ENCODE measurements around the gene IL22RA2. TPM values are rescaled to one million over a fixed set of nuclear protein-coding genes. Genes with fewer than 3 reads are reported as not detected.
"Not testable (repeated sequence)": the region's sequence is repeated elsewhere in the genome, so short reads cannot be mapped to it uniquely, and the experiment has no call there.

The IL22RA2 gene
- total RNA-seq, 2 donors from 2014 or later: not detected

DNA sequence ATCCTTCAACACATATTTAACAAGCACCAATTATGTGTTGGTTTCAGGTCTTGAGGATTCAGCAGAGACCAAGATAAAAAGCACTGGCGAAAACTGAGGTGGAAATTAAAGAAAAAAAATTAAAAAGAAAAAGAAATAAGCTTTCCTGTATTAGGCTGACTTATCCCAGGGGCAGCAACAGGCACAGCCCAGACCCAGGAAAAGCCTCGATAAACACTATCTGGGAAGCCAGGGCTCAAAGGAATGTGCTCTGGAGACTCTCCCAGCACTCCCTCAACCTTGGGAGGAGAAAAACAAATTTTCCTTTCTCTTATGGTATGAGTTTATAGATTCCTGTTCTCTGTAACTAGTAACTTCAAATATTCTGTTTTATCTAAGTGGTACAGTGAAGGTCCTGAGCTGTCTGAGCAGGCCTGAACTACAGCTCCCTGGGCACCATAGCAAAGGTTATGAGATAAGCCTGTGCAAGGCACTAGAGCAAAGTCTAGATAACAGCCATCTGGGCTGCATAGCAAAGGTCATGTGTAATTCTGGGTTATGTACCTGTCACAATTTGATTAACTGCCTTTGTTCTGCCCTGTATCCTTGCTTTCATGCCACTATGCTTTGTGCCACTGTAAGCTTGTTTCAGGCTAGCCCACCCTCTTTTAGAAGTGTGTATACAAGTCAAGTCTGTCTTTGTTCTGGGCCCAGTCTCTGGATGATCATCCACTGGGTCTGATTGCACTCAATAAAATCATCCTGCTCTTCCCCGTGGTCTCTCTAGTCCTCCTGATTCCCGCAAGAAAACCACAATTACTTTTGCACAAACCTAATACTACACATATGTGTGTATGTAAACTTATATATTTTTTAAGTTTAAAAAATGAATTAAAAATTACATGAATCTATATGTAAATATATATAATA is 54.0 kb downstream of the IL22RA2 start:
- Mint-ChIP-seq H3K27me3 (peaks cover 0 to 9% of the 10 kb centered on the region in 2 donors), H3K4me1 (ENCODE audit: low read depth in 2 of 2) (peaks cover 3 to 9% of the 10 kb centered on the region in 2 donors), H3K9me3 (no peaks in the 10 kb centered on the region), H3K36me3 (peaks cover 7% of the 10 kb centered on the region), H3K27ac (no peak overlapping the region), H3K4me3 (no peak overlapping the region)
- ATAC-seq: no peak
- no peak for DNase-seq (ENCODE audit: low spot score)

DNA sequence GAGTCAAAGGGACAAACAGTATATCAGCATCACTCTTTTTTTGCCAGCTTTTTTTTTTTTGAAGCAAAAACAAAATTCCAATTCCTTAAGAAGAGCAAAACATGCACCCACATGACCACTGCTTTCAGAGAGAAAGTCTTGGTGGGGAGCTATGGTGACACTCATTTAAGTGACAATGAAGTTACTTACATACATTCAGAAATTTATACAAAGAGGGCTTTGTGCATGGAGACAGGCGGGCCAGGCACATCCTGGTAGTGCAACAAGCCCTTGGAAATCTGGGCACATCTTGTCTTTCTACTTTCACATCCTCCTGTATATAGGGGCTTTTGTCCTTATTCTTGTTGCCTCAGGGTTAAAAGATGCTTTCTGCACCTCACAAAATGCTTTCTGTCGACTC is 55.9 kb downstream of the IL22RA2 start:
- ATAC-seq: no peak
- H3K9me3 Mint-ChIP-seq: no peaks in the 10 kb centered on the region
- no peak for DNase-seq (ENCODE audit: low spot score)
- peaks cover 7% of the 10 kb centered on the region for H3K36me3 Mint-ChIP-seq
- no peak overlapping the region for H3K4me3 Mint-ChIP-seq
- peaks cover 0 to 9% of the 10 kb centered on the region in 2 donors for H3K27me3 Mint-ChIP-seq
- peaks cover 3 to 9% of the 10 kb centered on the region in 2 donors for H3K4me1 Mint-ChIP-seq (ENCODE audit: low read depth in 2 of 2)
- no peak overlapping the region for H3K27ac Mint-ChIP-seq

DNA sequence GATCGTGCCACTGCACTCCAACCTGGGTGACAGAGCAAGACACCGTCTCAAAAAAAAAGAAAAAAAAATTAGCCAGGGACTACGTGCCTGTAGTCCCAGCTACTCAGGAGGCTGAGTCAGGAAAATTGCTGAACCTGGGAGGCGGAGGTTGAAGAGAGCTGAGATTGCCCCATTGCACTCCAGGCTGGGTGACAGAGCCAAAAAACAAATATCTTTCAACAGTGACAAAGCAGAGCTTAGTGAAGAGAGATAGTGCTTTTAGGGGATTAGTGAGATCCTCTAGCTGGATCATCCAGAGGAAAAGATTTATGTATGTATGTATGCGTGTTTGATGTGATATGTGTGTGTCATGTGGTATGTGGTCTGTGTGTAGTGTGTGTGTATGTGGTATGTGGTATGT is 56.6 kb downstream of the IL22RA2 start:
- Mint-ChIP-seq H3K27me3 (peaks cover 0 to 9% of the 10 kb centered on the region in 2 donors), H3K9me3 (no peaks in the 10 kb centered on the region), H3K27ac (no peak overlapping the region), H3K4me3 (no peak overlapping the region), H3K36me3 (peaks cover 7% of the 10 kb centered on the region), H3K4me1 (ENCODE audit: low read depth in 2 of 2) (peaks cover 3 to 7% of the 10 kb centered on the region in 2 donors)
- DNase-seq (ENCODE audit: low spot score) (no peak), ATAC-seq (no peak)

DNA sequence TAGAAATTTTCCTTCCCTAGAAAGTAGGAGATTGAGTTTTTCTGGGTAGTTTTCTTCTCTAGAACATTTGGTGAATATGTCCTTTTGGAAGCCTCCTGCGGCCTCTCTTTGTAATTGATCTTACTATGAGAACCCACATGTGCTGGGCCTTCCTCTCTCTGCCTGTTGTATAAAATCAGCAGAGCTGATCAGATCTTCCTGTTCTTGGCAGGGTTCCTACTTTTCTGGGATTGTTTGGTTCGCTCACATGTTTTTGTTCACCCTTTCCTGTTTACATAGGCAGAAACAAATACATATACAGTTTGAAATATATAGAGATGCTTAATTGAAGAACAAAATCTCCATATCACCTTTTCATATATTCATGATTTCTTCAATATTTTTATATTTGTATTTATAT is 57.8 kb downstream of the IL22RA2 start:
- H3K9me3 Mint-ChIP-seq: no peaks in the 10 kb centered on the region
- H3K4me3 Mint-ChIP-seq: no peak overlapping the region

DNA sequence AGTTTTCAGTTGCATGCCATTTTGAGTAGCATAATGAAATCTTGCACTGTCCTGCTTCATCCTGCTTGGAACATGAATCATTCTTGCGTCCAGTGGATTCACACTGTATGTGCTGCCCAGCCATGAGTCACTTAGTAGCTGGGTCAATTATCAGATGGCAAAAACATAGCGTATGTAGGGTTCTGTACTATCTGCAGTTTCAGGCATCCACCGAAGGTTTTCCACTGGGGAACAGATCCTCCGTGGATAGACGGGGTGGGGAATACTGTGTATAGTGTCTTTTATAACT is 61.4 kb downstream of the IL22RA2 start:
- no peak for DNase-seq (ENCODE audit: low spot score)
- Mint-ChIP-seq H3K9me3 (no peaks in the 10 kb centered on the region), H3K27ac (no peak overlapping the region), H3K27me3 (peaks cover 0 to 4% of the 10 kb centered on the region in 2 donors), H3K4me1 (ENCODE audit: low read depth in 2 of 2) (peaks cover 0 to 7% of the 10 kb centered on the region in 2 donors), H3K36me3 (peaks cover 3% of the 10 kb centered on the region), H3K4me3 (no peak overlapping the region)
- no peak for ATAC-seq

More for the DNA sequence above, 57.8 kb downstream of the IL22RA2 start:
- Mint-ChIP-seq H3K36me3 (peaks cover 7% of the 10 kb centered on the region), H3K4me1 (ENCODE audit: low read depth in 2 of 2) (no peaks in the 10 kb centered on the region), H3K27ac (no peak overlapping the region), H3K27me3 (peaks cover 0 to 9% of the 10 kb centered on the region in 2 donors)
- ATAC-seq (no peak), DNase-seq (ENCODE audit: low spot score) (no peak)

DNA sequence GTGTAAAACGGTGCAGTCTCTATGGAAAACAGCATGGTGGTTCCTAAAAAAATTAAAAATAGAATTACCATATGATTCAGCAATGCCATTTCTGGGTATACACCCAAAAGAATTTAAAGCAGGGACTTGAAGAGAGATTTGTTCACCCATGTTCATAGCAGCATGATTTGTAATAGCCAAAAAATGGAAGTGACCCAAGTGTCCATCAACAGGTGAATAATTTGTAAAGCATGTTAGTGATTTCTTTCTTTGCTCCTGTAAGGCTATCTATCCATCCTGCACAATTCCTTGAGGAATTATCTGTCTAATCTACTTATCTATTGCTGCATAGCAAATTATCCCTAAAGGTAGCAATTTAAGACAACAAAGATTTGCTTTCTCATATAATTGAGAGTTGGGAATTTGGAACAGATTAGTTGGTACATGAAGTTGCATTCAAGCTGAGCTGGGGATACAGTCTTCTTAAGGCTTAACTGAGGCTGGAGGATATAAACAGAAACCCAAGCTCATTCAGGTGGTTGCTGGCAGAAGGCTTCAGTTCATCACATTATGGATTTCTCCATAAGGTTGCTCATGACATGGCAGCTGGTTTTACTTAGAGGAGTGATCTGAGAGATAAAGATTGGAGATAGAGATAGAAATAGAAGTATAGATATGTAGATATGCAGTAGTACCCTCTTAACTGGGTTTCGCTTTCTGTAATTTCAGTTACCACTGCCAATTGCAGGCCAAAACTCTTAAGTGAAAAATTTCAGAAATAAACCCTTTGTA is 62.0 kb downstream of the IL22RA2 start:
- Mint-ChIP-seq H3K4me3 (no peak overlapping the region), H3K9me3 (no peaks in the 10 kb centered on the region), H3K27ac (no peak overlapping the region), H3K4me1 (ENCODE audit: low read depth in 2 of 2) (peaks cover 0 to 7% of the 10 kb centered on the region in 2 donors), H3K27me3 (no peaks in the 10 kb centered on the region), H3K36me3 (no peaks in the 10 kb centered on the region)
- no peak for DNase-seq (ENCODE audit: low spot score)
- ATAC-seq: no peak

DNA sequence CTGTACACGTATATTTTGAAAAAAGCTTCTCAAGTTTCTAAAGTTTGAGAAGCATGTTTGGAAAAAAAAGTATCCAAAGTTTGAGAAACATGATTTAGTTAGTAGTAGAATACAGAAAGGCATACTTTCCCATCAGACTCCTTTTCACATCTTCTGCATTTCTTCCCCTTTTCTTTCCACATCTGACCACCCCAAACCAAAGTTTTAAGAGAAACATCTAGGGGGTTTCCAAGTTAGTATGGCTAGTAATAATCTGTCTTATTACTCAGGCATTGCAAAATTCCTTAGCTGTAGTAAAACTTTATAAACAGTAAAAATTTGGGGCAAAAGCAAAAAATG is 65.7 kb downstream of the IL22RA2 start:
- Mint-ChIP-seq H3K4me1 (ENCODE audit: low read depth in 2 of 2) (peaks cover 22 to 27% of the 10 kb centered on the region in 2 donors), H3K4me3 (no peak overlapping the region), H3K9me3 (no peaks in the 10 kb centered on the region), H3K27ac (peak overlapping the region in 1 of 2 donors; percentile 46), H3K27me3 (no peaks in the 10 kb centered on the region), H3K36me3 (no peaks in the 10 kb centered on the region)
- no peak for DNase-seq (ENCODE audit: low spot score)
- ATAC-seq: no peak

DNA sequence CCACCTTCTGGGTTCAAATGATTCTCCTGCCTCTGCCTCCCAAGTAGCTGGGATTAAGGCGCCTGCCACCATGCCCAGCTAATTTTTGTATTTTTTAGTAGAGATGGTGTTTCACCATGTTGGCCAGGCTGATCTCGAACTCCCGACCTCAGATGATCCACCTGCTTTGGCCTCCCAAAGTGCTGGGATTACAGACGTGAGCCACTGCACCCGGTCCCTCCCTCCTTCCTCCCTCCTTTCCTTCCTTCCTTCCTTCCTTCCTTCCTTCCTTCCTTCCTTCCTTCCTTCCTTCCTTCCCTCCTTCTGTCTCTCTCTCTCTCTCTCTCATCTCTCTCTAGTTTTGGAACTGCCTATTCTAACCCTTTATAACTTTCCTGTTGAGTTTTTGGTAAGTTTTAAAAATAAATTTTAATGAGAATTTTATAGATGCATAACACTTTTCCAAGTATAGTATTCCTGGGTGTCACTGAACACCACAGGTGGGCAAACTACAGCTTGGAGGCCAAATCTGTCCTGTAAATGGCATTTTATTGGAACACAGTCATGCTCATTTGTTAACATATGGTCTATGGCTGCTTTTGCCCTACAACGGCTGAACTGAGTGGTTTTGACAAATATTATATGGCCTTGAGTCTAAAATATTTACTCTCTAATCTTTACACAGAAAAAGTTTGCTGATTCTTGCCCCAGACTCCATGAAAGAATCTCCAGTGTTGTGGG is 66.2 kb downstream of the IL22RA2 start:
- H3K27me3 Mint-ChIP-seq; H3K9me3 Mint-ChIP-seq; H3K4me3 Mint-ChIP-seq; DNase-seq (ENCODE audit: low spot score); H3K36me3 Mint-ChIP-seq; ATAC-seq: not testable (repeated sequence)
- peaks cover 28 to 32% of the 10 kb centered on the region in 2 donors for H3K4me1 Mint-ChIP-seq (ENCODE audit: low read depth in 2 of 2)
- peak overlapping the region in 1 of 2 donors; percentile 46 for H3K27ac Mint-ChIP-seq

DNA sequence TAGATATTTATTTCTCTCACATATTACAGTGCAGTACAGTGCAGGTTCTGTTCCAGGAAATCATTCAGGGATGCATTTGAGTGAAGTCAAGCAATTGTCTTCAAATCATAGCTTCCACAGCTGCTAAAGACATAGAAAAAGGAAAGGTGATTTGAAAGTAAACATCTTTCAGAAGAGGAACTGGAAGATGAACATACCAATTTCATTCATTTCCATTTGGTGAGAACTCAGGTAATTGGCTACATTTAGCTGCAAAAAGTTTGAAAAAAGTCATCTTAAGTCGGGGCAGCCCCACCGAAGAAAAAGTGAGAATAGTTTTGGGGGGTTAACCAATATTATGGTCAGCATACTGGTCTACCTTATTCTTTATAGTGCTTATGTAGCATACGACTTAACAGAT is 67.3 kb downstream of the IL22RA2 start:
- ATAC-seq (no peak), DNase-seq (ENCODE audit: low spot score) (no peak)
- H3K36me3 Mint-ChIP-seq: no peaks in the 10 kb centered on the region
- H3K27ac Mint-ChIP-seq: no peak overlapping the region
- H3K9me3 Mint-ChIP-seq: no peaks in the 10 kb centered on the region
- H3K27me3 Mint-ChIP-seq: no peaks in the 10 kb centered on the region
- H3K4me3 Mint-ChIP-seq: no peak overlapping the region
- peaks cover 28 to 34% of the 10 kb centered on the region in 2 donors for H3K4me1 Mint-ChIP-seq (ENCODE audit: low read depth in 2 of 2)

DNA sequence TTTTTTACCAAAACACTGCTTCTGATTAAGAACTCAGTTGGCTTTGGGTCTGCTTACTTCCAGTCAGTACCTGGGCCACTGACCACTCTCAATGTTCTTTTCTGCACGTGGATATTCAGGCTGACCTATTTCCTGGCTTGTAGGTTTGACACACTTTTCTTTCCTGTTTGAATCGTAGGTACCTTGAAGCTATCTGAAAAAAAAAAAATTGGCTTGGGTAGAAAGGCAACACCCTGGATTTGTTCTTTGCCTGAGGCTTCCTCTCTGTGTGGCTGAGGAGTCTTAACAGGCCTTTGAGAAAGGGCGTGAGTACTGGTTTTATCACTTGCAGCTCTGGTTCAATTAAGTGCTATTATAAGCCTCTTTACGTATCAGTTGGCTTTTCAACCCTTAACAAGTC is 68.1 kb downstream of the IL22RA2 start:
- no peak overlapping the region for H3K4me3 Mint-ChIP-seq
- peaks cover 28 to 34% of the 10 kb centered on the region in 2 donors for H3K4me1 Mint-ChIP-seq (ENCODE audit: low read depth in 2 of 2)
- peak overlapping the region; percentile 5 to 28 for H3K27ac Mint-ChIP-seq
- no peaks in the 10 kb centered on the region for H3K27me3 Mint-ChIP-seq
- no peaks in the 10 kb centered on the region for H3K36me3 Mint-ChIP-seq
- DNase-seq (ENCODE audit: low spot score): no peak
- ATAC-seq: no peak
- no peaks in the 10 kb centered on the region for H3K9me3 Mint-ChIP-seq

DNA sequence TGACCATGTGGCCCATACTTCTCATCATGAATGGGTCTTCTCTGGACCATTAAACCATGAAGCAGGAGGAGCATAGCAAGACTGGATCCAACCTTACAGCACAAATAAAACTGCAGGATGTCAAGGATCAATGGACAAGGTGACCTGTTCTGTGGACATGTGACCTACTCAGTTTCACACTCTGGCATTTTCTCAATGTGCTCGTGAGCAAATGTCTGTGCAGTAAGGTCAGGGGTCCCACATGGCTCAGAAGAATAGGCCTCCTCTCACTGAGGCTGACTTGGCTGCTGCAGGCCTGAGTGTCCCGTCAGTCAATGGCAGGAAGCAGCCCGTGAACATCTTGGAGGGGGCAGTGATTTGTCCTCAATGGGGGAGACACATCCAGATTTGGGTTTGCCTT is 68.5 kb downstream of the IL22RA2 start:
- Mint-ChIP-seq H3K9me3 (no peaks in the 10 kb centered on the region), H3K4me1 (ENCODE audit: low read depth in 2 of 2) (peaks cover 28 to 34% of the 10 kb centered on the region in 2 donors), H3K36me3 (no peaks in the 10 kb centered on the region), H3K27ac (peak overlapping the region; percentile 5 to 28), H3K27me3 (no peaks in the 10 kb centered on the region), H3K4me3 (no peak overlapping the region)
- ATAC-seq (no peak), DNase-seq (ENCODE audit: low spot score) (no peak)

DNA sequence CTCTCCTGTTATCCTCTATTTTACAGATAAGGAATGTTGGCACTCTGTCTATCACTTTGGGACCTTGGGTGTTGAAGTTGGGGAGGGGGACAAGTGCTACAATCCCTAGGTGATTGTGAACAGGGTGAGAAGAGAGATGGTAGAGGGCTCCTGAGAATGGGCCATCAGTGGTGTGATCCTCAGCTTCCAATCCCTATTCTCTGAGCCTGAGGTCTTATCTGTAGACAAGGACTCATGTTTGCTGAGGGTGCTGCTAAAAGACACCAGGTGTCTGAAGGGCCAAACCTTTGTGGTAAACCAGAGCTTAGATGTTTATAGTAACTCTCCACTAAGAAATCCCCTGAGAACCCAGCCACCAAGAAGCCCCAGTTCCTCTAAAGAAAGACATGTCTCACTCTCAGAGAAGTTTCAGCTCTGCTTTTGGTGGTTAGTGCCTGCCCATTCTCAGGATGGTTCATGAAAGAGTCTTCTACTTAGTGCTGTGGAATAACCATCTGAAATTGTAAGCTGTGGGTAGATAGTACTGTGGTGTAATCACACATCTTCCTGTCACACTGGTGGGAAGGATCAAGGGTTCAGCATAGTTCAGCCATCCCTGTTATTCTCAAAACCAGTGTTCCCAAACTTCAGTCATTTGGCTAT is 70.5 kb downstream of the IL22RA2 start:
- Mint-ChIP-seq H3K4me1 (ENCODE audit: low read depth in 2 of 2) (peaks cover 28 to 31% of the 10 kb centered on the region in 2 donors), H3K36me3 (no peaks in the 10 kb centered on the region), H3K9me3 (no peaks in the 10 kb centered on the region), H3K27ac (peak overlapping the region; percentile 33 to 64), H3K4me3 (peak overlapping the region; percentile 23), H3K27me3 (no peaks in the 10 kb centered on the region)
- DNase-seq (ENCODE audit: low spot score) (no peak), ATAC-seq (peak; percentile 82 to 85)

DNA sequence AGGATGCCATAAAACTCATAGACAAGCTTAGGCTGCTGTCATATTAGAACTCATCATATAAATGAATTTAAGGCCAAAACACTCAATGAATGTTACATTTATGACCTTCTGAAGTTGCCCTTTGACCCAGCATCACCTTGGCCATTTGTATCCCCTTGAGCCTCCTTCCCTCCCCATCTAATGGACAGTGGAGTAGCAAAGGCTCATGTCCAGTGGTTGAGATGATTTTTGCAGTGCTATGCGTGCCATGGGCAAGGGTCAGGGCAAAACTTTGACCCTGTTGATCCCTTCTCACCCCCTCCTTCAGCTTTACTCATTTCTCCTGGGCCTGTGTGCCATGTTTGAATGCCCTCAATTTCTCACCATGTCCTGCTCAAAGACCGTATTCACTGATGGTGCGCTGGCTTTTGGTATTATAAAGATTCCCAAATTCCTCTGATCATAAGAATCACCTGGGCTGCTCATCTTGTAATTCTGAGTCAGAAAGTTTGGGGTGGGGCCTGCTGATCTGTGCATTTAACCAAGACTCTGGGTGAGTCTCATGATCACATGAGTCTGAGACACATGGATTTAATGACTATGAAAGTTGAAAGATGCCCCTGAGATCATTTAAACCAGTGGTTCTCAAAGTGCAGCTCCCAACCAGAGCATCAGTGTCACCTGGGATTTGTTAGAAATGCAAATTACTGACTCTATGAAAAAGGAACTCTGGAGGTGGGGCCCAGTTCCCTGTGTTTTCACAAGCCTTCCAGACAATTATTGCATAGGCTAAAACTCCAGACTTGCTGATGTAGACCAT is 71.2 kb downstream of the IL22RA2 start:
- H3K4me1 Mint-ChIP-seq (ENCODE audit: low read depth in 2 of 2): peaks cover 27 to 30% of the 10 kb centered on the region in 2 donors
- ATAC-seq (no peak), DNase-seq (ENCODE audit: low spot score) (no peak)
- H3K36me3 Mint-ChIP-seq: no peaks in the 10 kb centered on the region
- H3K27me3 Mint-ChIP-seq: no peaks in the 10 kb centered on the region
- peak overlapping the region; percentile 23 for H3K4me3 Mint-ChIP-seq
- H3K27ac Mint-ChIP-seq: peak overlapping the region; percentile 33 to 64
- no peaks in the 10 kb centered on the region for H3K9me3 Mint-ChIP-seq
